CD14-positive monocyte (primary cell): ENCODE results near the gene CDC14A. TPM values are rescaled to one million over a fixed set of nuclear protein-coding genes. Genes with fewer than 3 reads are reported as not detected.

Source experiments
- DNase-seq, 3 donors: peaks; one replicate each; pipeline ENCODE4 v3.0.0-alpha.2; 2011 to 2022
- H2AFZ ChIP-seq: 2 replicates; pipeline ENCODE4 v1.6.0; 2012; ENCODE audit warnings: mild to moderate bottlenecking, low read depth, low read length, inconsistent platforms; ENCODE audit not compliant: insufficient read depth, poor library complexity, severe bottlenecking
- H3K27ac ChIP-seq, 2 donors: 1 replicate in 1 of 2; 2 replicates in 1 of 2; pipeline ENCODE4 v1.5.1; 2012 to 2013; ENCODE audit warnings: low read length in 2 of 2, control low read depth in 1 of 2, inconsistent platforms in 1 of 2, low read depth in 1 of 2, mild to moderate bottlenecking in 1 of 2
- H3K27me3 ChIP-seq, 2 donors: one replicate each; pipeline versions ENCODE4 v1.6.0 to v1.6.1; 2011 to 2013; ENCODE audit warnings: low read length in 2 of 2; ENCODE audit not compliant: control insufficient read depth in 2 of 2, insufficient read depth in 2 of 2
- H3K36me3 ChIP-seq, 2 donors: replicated peaks in 1 of 2; 1 replicate in 1 of 2; 2 replicates in 1 of 2; pipeline versions ENCODE4 v1.5.1 to v1.6.1; 2012 to 2013; ENCODE audit warnings: low read length in 2 of 2, control low read depth in 1 of 2, inconsistent platforms in 1 of 2, mild to moderate bottlenecking in 1 of 2; ENCODE audit not compliant: insufficient read depth in 2 of 2, control insufficient read depth in 1 of 2
- H3K4me1 ChIP-seq, 2 donors: 1 replicate in 1 of 2; 2 replicates in 1 of 2; pipeline versions ENCODE4 v1.5.1 to v1.6.1; 2012 to 2013; ENCODE audit warnings: low read length in 2 of 2, control low read depth in 1 of 2, inconsistent platforms in 1 of 2, mild to moderate bottlenecking in 1 of 2, moderate library complexity in 1 of 2; ENCODE audit not compliant: insufficient read depth in 2 of 2, control insufficient read depth in 1 of 2
- H3K4me2 ChIP-seq: replicated peaks from 2 replicates; pipeline ENCODE3; 2012; ENCODE audit warnings: low read length, moderate library complexity, mild to moderate bottlenecking; ENCODE audit not compliant: poor library complexity, severe bottlenecking; ENCODE audit errors: extremely low read depth
- H3K4me3 ChIP-seq, 3 experiments: fragments of 200-600 bp in 1 of 3; sonication (generic) in 1 of 3; replicated peaks in 1 of 3; 1 replicate in 2 of 3; 2 replicates in 1 of 3; pipeline ENCODE4 v1.5.1; 2011 to 2013; ENCODE audit warnings: low read length in 3 of 3, mild to moderate bottlenecking in 3 of 3, control low read depth in 2 of 3, low read depth in 2 of 3, inconsistent platforms in 1 of 3, moderate library complexity in 1 of 3
- H3K79me2 ChIP-seq: 2 replicates; pipeline ENCODE4 v1.6.0; 2012; ENCODE audit warnings: mild to moderate bottlenecking, control low read depth, inconsistent platforms, low read length, moderate library complexity; ENCODE audit not compliant: insufficient read depth
- H3K9ac ChIP-seq: 2 replicates; pipeline ENCODE4 v1.6.0; 2017; ENCODE audit warnings: low read length, mild to moderate bottlenecking; ENCODE audit not compliant: insufficient read depth, poor library complexity, severe bottlenecking
- H3K9me3 ChIP-seq, 2 donors: replicated peaks in 1 of 2; 1 replicate in 1 of 2; 2 replicates in 1 of 2; pipeline versions ENCODE4 v1.5.1 to v1.6.1; 2012 to 2013; ENCODE audit warnings: low read length in 2 of 2, control low read depth in 1 of 2; ENCODE audit not compliant: control insufficient read depth in 1 of 2, insufficient read depth in 1 of 2
- H4K20me1 ChIP-seq: 2 replicates; pipeline ENCODE4 v1.6.0; 2012; ENCODE audit warnings: mild to moderate bottlenecking, low read length, control low read depth, moderate library complexity; ENCODE audit not compliant: insufficient read depth
- H3K27ac Mint-ChIP-seq, 7 donors: one replicate each; pipeline ENCODE4 v1.8.0; 2020; ENCODE audit warnings: mild to moderate bottlenecking in 7 of 7, mixed read lengths in 7 of 7, moderate library complexity in 6 of 7, inconsistent platforms in 2 of 7
- H3K27me3 Mint-ChIP-seq, 3 donors: one replicate each; pipeline ENCODE4 v1.8.0; 2021 to 2022; ENCODE audit warnings: low read depth in 3 of 3, mild to moderate bottlenecking in 3 of 3, mixed read lengths in 3 of 3, moderate library complexity in 3 of 3, inconsistent platforms in 1 of 3
- H3K36me3 Mint-ChIP-seq, 2 donors: one replicate each; pipeline ENCODE4 v1.8.0; 2020; ENCODE audit warnings: mixed read lengths in 2 of 2, inconsistent platforms in 1 of 2, mild to moderate bottlenecking in 1 of 2
- H3K4me1 Mint-ChIP-seq: one replicate; pipeline ENCODE4 v1.8.0; 2020; ENCODE audit warnings: mild to moderate bottlenecking, mixed read lengths
- H3K4me3 Mint-ChIP-seq, 2 donors: one replicate each; pipeline ENCODE4 v1.8.0; 2020; ENCODE audit warnings: mild to moderate bottlenecking in 2 of 2, mixed read lengths in 2 of 2, moderate library complexity in 1 of 2
- H3K9me3 Mint-ChIP-seq, 7 donors: one replicate each; pipeline ENCODE4 v1.8.0; 2020 to 2022; ENCODE audit warnings: mixed read lengths in 7 of 7, mild to moderate bottlenecking in 6 of 7, moderate library complexity in 6 of 7, inconsistent platforms in 2 of 7
- CTCF ChIP-seq: fragments of 200-600 bp; IDR thresholded peaks from one replicate; pipeline ENCODE4 v1.8.0; 2022; ENCODE audit warnings: antibody characterized with exemption, mild to moderate bottlenecking
- WGBS: methylation state at CpG from one replicate; pipeline ENCODE4 v1.1.5; 2013; ENCODE audit warnings: missing lambda C conversion rate; ENCODE audit not compliant: insufficient coverage; 5-methylcytosine and 5-hydroxymethylcytosine counted together
- intact Hi-C, 2 donors: fragments of 100-400 bp; cut with micrococcal nuclease; formaldehyde crosslinking; loops; one replicate each; pipeline versions ENCODE4 v1.15.0 to v1.15.1; 2023
- polyA plus RNA-seq, 3 donors: library from polyadenylated mRNA; depleted of rRNA in 1 of 3; unstranded in 2 of 3; stranded (reverse) in 1 of 3; fragments of 300-500 nt in 2 of 3; fragments of >200 nt in 1 of 3; fragmentation: Illumina TruSeq in 2 of 3; gene quantifications; 1 replicate in 2 of 3; 2 replicates in 1 of 3; pipeline ENCODE4 v1.2.3, GENCODE V29; 2012 to 2021

Gene CDC14A
- polyA plus RNA-seq, 3 donors, result 4.2 to 9.2 (median 6.1) TPM

DNA sequence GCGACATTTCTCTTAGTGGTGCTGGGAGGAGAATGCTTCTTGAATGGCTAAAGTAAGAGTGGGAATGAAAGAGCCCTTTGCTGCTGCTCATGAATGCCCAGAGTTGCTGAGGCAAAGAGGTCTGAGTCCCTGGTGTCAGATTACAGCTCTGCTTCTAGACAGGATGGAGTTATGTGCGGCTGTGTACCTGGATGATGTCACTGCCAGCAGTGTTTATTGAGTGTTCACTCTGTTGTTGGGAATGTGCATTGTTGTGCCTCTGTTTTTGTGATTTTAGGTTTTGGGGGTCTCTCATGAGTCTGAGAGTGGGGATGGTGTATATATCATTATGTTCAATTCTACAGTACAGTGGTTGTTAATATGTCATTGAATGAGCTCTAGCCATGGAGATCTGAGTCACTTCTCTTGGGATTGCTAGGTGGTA is 2.7 kb downstream of the CDC14A start:
- Histone ChIP-seq H3K9ac (no peak overlapping the region), H3K9me3 (no peaks in the 10 kb centered on the region), H4K20me1 (peaks cover 46% of the 10 kb centered on the region), H3K27me3 (no peaks in the 10 kb centered on the region), H3K36me3 (peaks cover 0 to 7% of the 10 kb centered on the region in 2 donors), H3K27ac (peak overlapping the region in 1 of 2 donors; percentile 15), H3K4me3 (no peak overlapping the region), H3K4me2 (peak overlapping the region; percentile 9), H3K4me1 (peaks cover 48 to 69% of the 10 kb centered on the region in 2 donors), H3K79me2 (peaks cover 75% of the 10 kb centered on the region), H2AFZ (no peak overlapping the region)
- peaks cover 0 to 6% (median 0%) of the 10 kb centered on the region in 3 donors for H3K27me3 Mint-ChIP-seq
- no peak for TF ChIP-seq CTCF
- H3K27ac Mint-ChIP-seq, result peak overlapping the region in 1 of 7 donors; percentile 17
- DNase-seq, result no peak
- H3K4me1 Mint-ChIP-seq, result peaks cover 75% of the 10 kb centered on the region
- intact Hi-C loops, result loop anchor here (5.0 to 10.0 kb wide), 2 partner anchors 88 to 90 kb away; partner anchors contain the start of gene RTCA (in 2 of the 2)
- 83% methylated on average over 2 of the region's 2 CpGs for WGBS
- H3K4me3 Mint-ChIP-seq, result peak overlapping the region; percentile 17 to 32
- peaks cover 0 to 1% (median 0%) of the 10 kb centered on the region in 7 donors for H3K9me3 Mint-ChIP-seq
- H3K36me3 Mint-ChIP-seq, result peaks cover 15 to 19% of the 10 kb centered on the region in 2 donors

DNA sequence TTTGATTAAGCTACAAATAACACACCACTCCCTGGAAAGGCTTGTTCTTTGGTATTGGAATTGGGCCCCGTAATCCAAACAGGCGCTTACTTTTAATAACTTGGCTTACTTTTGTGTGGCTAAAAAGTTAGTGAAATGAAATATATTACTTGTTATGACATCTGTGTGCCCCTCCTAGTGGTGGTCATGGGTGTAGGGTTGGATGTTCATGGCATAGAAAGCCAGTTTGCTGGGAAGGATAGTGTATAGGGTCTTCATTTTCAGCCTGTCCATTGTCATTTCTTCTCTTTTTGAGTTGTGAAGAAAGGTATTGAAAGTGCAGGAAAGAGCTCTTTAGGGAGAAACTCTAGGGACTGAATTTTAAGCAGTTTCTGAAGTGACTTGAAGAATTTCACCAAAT is 5.9 kb downstream of the CDC14A start:
- Histone ChIP-seq H3K36me3 (peaks cover 2 to 19% of the 10 kb centered on the region in 2 donors), H3K4me3 (no peak overlapping the region), H3K9ac (no peak overlapping the region), H2AFZ (no peak overlapping the region), H3K27ac (peak overlapping the region in 1 of 2 donors; percentile 64), H3K4me1 (peaks cover 49 to 77% of the 10 kb centered on the region in 2 donors), H3K79me2 (peaks cover 99% of the 10 kb centered on the region), H4K20me1 (peaks cover 69% of the 10 kb centered on the region), H3K4me2 (no peak overlapping the region), H3K27me3 (no peaks in the 10 kb centered on the region), H3K9me3 (no peaks in the 10 kb centered on the region)
- H3K27me3 Mint-ChIP-seq, result no peaks in the 10 kb centered on the region
- intact Hi-C loops, result loop anchor here in 1 of 2 donors (10.0 kb wide), 1 partner anchor 93 kb away; the partner anchor contains the start of gene RTCA
- H3K27ac Mint-ChIP-seq, result peak overlapping the region in 2 of 7 donors; percentile 51 to 89
- H3K9me3 Mint-ChIP-seq, result peaks cover 0 to 1% (median 0%) of the 10 kb centered on the region in 7 donors
- no peak for DNase-seq
- no peak overlapping the region for H3K4me3 Mint-ChIP-seq
- whole genome bisulfite sequencing, result no CpG with 5 or more reads among the region's 2 CpGs
- peak; percentile 17 for TF ChIP-seq CTCF
- H3K4me1 Mint-ChIP-seq, result peaks cover 81% of the 10 kb centered on the region
- H3K36me3 Mint-ChIP-seq, result peaks cover 33 to 34% of the 10 kb centered on the region in 2 donors
